ENCODE data around the gene TNFRSF13B. TPM values are rescaled to one million over a fixed set of nuclear protein-coding genes. Genes with fewer than 3 reads are reported as not detected.

Gene TNFRSF13B
- polyA plus RNA-seq, 4 donors = 0.13 to 3.0 (median 2.0) TPM; not detected in 1

GRCh38 chr17:16989953-16990860 is 18.3 kb upstream of the TNFRSF13B start:
- H3K9me3 ChIP-seq (ENCODE audit: control insufficient read depth in 2 of 2, insufficient read depth in 1 of 2, low read depth in 1 of 2, low read length in 1 of 2) = no peaks in the 10 kb centered on the region
- H3K4me1 ChIP-seq (ENCODE audit: control insufficient read depth in 3 of 3, insufficient read depth in 2 of 3, low read depth in 1 of 3, low read length in 2 of 3) = no peaks in the 10 kb centered on the region
- no peak overlapping the region for H3K4me3 ChIP-seq (ENCODE audit: low read depth in 1 of 3, low read length in 3 of 3)
- WGBS, 3 donors = 87 to 92% (median 88%) methylated on average over 11 of the region's 11 CpGs
- H3K27me3 ChIP-seq (ENCODE audit: control insufficient read depth in 3 of 3, insufficient read depth in 3 of 3, low read length in 3 of 3) = no peaks in the 10 kb centered on the region
- DNase-seq (no peak), FAIRE-seq (no peak)
- peak overlapping the region in 2 of 3 donors; percentile 13 to 87 for H3K27ac ChIP-seq (ENCODE audit: low read depth in 1 of 3, low read length in 2 of 3)
- no peaks in the 10 kb centered on the region for H3K36me3 ChIP-seq (ENCODE audit: control insufficient read depth in 3 of 3, insufficient read depth in 2 of 3, low read depth in 1 of 3, low read length in 3 of 3)

GRCh38 chr17:16989230-16989952 is 17.5 kb upstream of the TNFRSF13B start:
- FAIRE-seq (no peak), DNase-seq (peak in 1 of 2 donors; percentile 34)
- no peaks in the 10 kb centered on the region for H3K27me3 ChIP-seq (ENCODE audit: control insufficient read depth in 3 of 3, insufficient read depth in 3 of 3, low read length in 3 of 3)
- peak overlapping the region in 1 of 3 donors; percentile 87 for H3K27ac ChIP-seq (ENCODE audit: low read depth in 1 of 3, low read length in 2 of 3)
- H3K36me3 ChIP-seq (ENCODE audit: control insufficient read depth in 3 of 3, insufficient read depth in 2 of 3, low read depth in 1 of 3, low read length in 3 of 3) = no peaks in the 10 kb centered on the region
- 11 to 52% (median 28%) methylated on average over 12 of the region's 12 CpGs for WGBS, 3 donors
- H3K4me1 ChIP-seq (ENCODE audit: control insufficient read depth in 3 of 3, insufficient read depth in 2 of 3, low read depth in 1 of 3, low read length in 2 of 3) = no peaks in the 10 kb centered on the region
- H3K4me3 ChIP-seq (ENCODE audit: low read depth in 1 of 3, low read length in 3 of 3) = no peak overlapping the region
- H3K9me3 ChIP-seq (ENCODE audit: control insufficient read depth in 2 of 2, insufficient read depth in 1 of 2, low read depth in 1 of 2, low read length in 1 of 2) = no peaks in the 10 kb centered on the region

GRCh38 chr17:16988749-16989229 is 16.9 kb upstream of the TNFRSF13B start:
- Histone ChIP-seq H3K9me3 (ENCODE audit: control insufficient read depth in 2 of 2, insufficient read depth in 1 of 2, low read depth in 1 of 2, low read length in 1 of 2) (no peaks in the 10 kb centered on the region), H3K27me3 (ENCODE audit: control insufficient read depth in 3 of 3, insufficient read depth in 3 of 3, low read length in 3 of 3) (no peaks in the 10 kb centered on the region), H3K4me1 (ENCODE audit: control insufficient read depth in 3 of 3, insufficient read depth in 2 of 3, low read depth in 1 of 3, low read length in 2 of 3) (no peaks in the 10 kb centered on the region), H3K27ac (ENCODE audit: low read depth in 1 of 3, low read length in 2 of 3) (peak overlapping the region in 1 of 3 donors; percentile 87), H3K4me3 (ENCODE audit: low read depth in 1 of 3, low read length in 3 of 3) (no peak overlapping the region), H3K36me3 (ENCODE audit: control insufficient read depth in 3 of 3, insufficient read depth in 2 of 3, low read depth in 1 of 3, low read length in 3 of 3) (no peaks in the 10 kb centered on the region)
- 64 to 76% (median 69%) methylated on average over 10 of the region's 10 CpGs for WGBS, 3 donors
- DNase-seq (no peak), FAIRE-seq (no peak)

GRCh38 chr17:16987830-16988601 is 16.1 kb upstream of the TNFRSF13B start:
- no peak for FAIRE-seq
- Histone ChIP-seq H3K4me3 (ENCODE audit: low read depth in 1 of 3, low read length in 3 of 3) (no peak overlapping the region), H3K27ac (ENCODE audit: low read depth in 1 of 3, low read length in 2 of 3) (peak overlapping the region in 1 of 3 donors; percentile 87), H3K36me3 (ENCODE audit: control insufficient read depth in 3 of 3, insufficient read depth in 2 of 3, low read depth in 1 of 3, low read length in 3 of 3) (no peaks in the 10 kb centered on the region), H3K4me1 (ENCODE audit: control insufficient read depth in 3 of 3, insufficient read depth in 2 of 3, low read depth in 1 of 3, low read length in 2 of 3) (no peaks in the 10 kb centered on the region), H3K27me3 (ENCODE audit: control insufficient read depth in 3 of 3, insufficient read depth in 3 of 3, low read length in 3 of 3) (no peaks in the 10 kb centered on the region), H3K9me3 (ENCODE audit: control insufficient read depth in 2 of 2, insufficient read depth in 1 of 2, low read depth in 1 of 2, low read length in 1 of 2) (no peaks in the 10 kb centered on the region)
- 32 to 58% (median 51%) methylated on average over 11 of the region's 11 CpGs for WGBS, 3 donors
- DNase-seq = peak; percentile 27 to 29

GRCh38 chr17:16987066-16987829 is 15.3 kb upstream of the TNFRSF13B start:
- Histone ChIP-seq H3K4me1 (ENCODE audit: control insufficient read depth in 3 of 3, insufficient read depth in 2 of 3, low read depth in 1 of 3, low read length in 2 of 3) (no peaks in the 10 kb centered on the region), H3K36me3 (ENCODE audit: control insufficient read depth in 3 of 3, insufficient read depth in 2 of 3, low read depth in 1 of 3, low read length in 3 of 3) (no peaks in the 10 kb centered on the region), H3K9me3 (ENCODE audit: control insufficient read depth in 2 of 2, insufficient read depth in 1 of 2, low read depth in 1 of 2, low read length in 1 of 2) (no peaks in the 10 kb centered on the region), H3K27ac (ENCODE audit: low read depth in 1 of 3, low read length in 2 of 3) (peak overlapping the region in 1 of 3 donors; percentile 87), H3K27me3 (ENCODE audit: control insufficient read depth in 3 of 3, insufficient read depth in 3 of 3, low read length in 3 of 3) (no peaks in the 10 kb centered on the region), H3K4me3 (ENCODE audit: low read depth in 1 of 3, low read length in 3 of 3) (no peak overlapping the region)
- 85 to 89% (median 85%) methylated on average over 9 to 10 of the region's 10 CpGs for WGBS, 3 donors
- DNase-seq (no peak), FAIRE-seq (no peak)

- no peak overlapping the region for H3K27ac ChIP-seq (ENCODE audit: low read depth in 1 of 3, low read length in 2 of 3)
- H3K27me3 ChIP-seq (ENCODE audit: control insufficient read depth in 3 of 3, insufficient read depth in 3 of 3, low read length in 3 of 3) = no peaks in the 10 kb centered on the region
- no peaks in the 10 kb centered on the region for H3K36me3 ChIP-seq (ENCODE audit: control insufficient read depth in 3 of 3, insufficient read depth in 2 of 3, low read depth in 1 of 3, low read length in 3 of 3)
- DNase-seq = no peak
- FAIRE-seq = no peak
- WGBS, 3 donors = 55 to 78% (median 64%) methylated on average over 1 of the region's 1 CpG
- no peak overlapping the region for H3K4me3 ChIP-seq (ENCODE audit: low read depth in 1 of 3, low read length in 3 of 3)
- no peaks in the 10 kb centered on the region for H3K4me1 ChIP-seq (ENCODE audit: control insufficient read depth in 3 of 3, insufficient read depth in 2 of 3, low read depth in 1 of 3, low read length in 2 of 3)
- no peaks in the 10 kb centered on the region for H3K9me3 ChIP-seq (ENCODE audit: control insufficient read depth in 2 of 2, insufficient read depth in 1 of 2, low read depth in 1 of 2, low read length in 1 of 2)
Measured at GRCh38 chr17:16986391-16986790, 14.5 kb upstream of the TNFRSF13B start.

- no peaks in the 10 kb centered on the region for H3K4me1 ChIP-seq (ENCODE audit: control insufficient read depth in 3 of 3, insufficient read depth in 2 of 3, low read depth in 1 of 3, low read length in 2 of 3)
- WGBS, 3 donors = 83 to 87% (median 86%) methylated on average over 5 of the region's 5 CpGs
- peak overlapping the region in 1 of 3 donors; percentile 67 for H3K27ac ChIP-seq (ENCODE audit: low read depth in 1 of 3, low read length in 2 of 3)
Measured at GRCh38 chr17:16981928-16982327, 10.0 kb upstream of the TNFRSF13B start.

More at GRCh38 chr17:16981928-16982327, 10.0 kb upstream of the TNFRSF13B start:
- no peak for DNase-seq
- no peak for FAIRE-seq
- Histone ChIP-seq H3K36me3 (ENCODE audit: control insufficient read depth in 3 of 3, insufficient read depth in 2 of 3, low read depth in 1 of 3, low read length in 3 of 3) (no peaks in the 10 kb centered on the region), H3K9me3 (ENCODE audit: control insufficient read depth in 2 of 2, insufficient read depth in 1 of 2, low read depth in 1 of 2, low read length in 1 of 2) (no peaks in the 10 kb centered on the region), H3K27me3 (ENCODE audit: control insufficient read depth in 3 of 3, insufficient read depth in 3 of 3, low read length in 3 of 3) (no peaks in the 10 kb centered on the region), H3K4me3 (ENCODE audit: low read depth in 1 of 3, low read length in 3 of 3) (no peak overlapping the region)
